ENCODE results near the gene LHFPL3. TPM values are rescaled to one million over a fixed set of nuclear protein-coding genes. Genes with fewer than 3 reads are reported as not detected.

LHFPL3 gene
- total RNA-seq, 1 experiment from 2014 or later, result not detected

DNA sequence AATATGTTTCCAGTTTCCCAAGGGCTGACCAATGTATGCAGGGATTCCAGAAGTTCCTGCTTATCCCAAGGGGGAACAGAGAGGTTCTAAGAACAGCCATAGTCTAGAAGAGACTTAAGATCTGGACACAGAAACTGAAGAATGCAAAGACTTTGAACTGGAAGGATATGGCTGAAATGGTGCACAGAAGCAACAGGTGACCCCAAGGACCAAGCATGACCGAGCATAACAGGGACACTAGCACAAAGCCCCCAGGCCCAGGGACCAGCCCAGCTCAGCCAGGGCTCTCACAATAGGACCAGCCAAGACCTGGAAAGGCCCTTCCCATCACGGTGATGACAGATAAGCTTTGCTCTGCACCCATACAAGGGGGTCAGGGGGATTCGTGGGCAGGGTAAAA is 472.6 kb downstream of the LHFPL3 start:
- H3K4me1 Mint-ChIP-seq, result peaks cover 4% of the 10 kb centered on the region in 2 experiments
- H3K4me2 ChIP-seq (ENCODE audit: insufficient read depth, insufficient read length, low read length), result no peak overlapping the region
- no peak overlapping the region for H3K56ac ChIP-seq (ENCODE audit: insufficient read length, low read depth, low read length)
- no peak overlapping the region for H3T11ph ChIP-seq (ENCODE audit: low read length)
- H3K27ac ChIP-seq (ENCODE audit: insufficient read length, low read depth, low read length), result no peak overlapping the region
- H3K4ac ChIP-seq (ENCODE audit: low read depth, low read length), result no peak overlapping the region
- no peaks in the 10 kb centered on the region for H3K9me3 Mint-ChIP-seq
- H3K18ac ChIP-seq (ENCODE audit: insufficient read length, low read depth, low read length), result no peak overlapping the region
- H3K4me3 Mint-ChIP-seq, result no peak overlapping the region
- H4K91ac ChIP-seq (ENCODE audit: insufficient read length, low read depth, low read length), result no peak overlapping the region
- no peaks in the 10 kb centered on the region for H4K20me1 ChIP-seq (ENCODE audit: control insufficient read depth, insufficient read depth, insufficient read length)
- H3K36me3 Mint-ChIP-seq (ENCODE audit: insufficient read depth in 1 of 3, low read depth in 3 of 3), result no peaks in the 10 kb centered on the region
- H3K23ac ChIP-seq (ENCODE audit: insufficient read length, low read depth, low read length), result no peak overlapping the region
- H2BK120ac ChIP-seq (ENCODE audit: low read depth, low read length, poor library complexity, severe bottlenecking), result no peak overlapping the region
- H3K27me3 Mint-ChIP-seq (ENCODE audit: low read depth), result peaks cover 6% of the 10 kb centered on the region
- no peak overlapping the region for H3K9ac ChIP-seq (ENCODE audit: extremely low read depth, insufficient read length, low read length)
- H2BK20ac ChIP-seq (ENCODE audit: low read depth, low read length, poor library complexity, severe bottlenecking), result no peak overlapping the region
- TF ChIP-seq CTCF (conservative IDR thresholded peaks at IDR 0.05), result no peak
- DNase-seq, result no peak
- H3K79me1 ChIP-seq (ENCODE audit: insufficient read depth, low read depth, low read length, poor library complexity, severe bottlenecking), result no peaks in the 10 kb centered on the region
- no peak overlapping the region for H2BK12ac ChIP-seq (ENCODE audit: insufficient read length, low read depth, low read length)
- H2BK15ac ChIP-seq (ENCODE audit: low read depth, low read length), result no peak overlapping the region
- H2AK5ac ChIP-seq (ENCODE audit: insufficient read length, low read length), result no peak overlapping the region
- no peaks in the 10 kb centered on the region for H3K4me1 ChIP-seq (ENCODE audit: insufficient read depth, low read length)
- H2BK5ac ChIP-seq (ENCODE audit: insufficient read length, low read length), result no peak overlapping the region
- H3K23me2 ChIP-seq (ENCODE audit: insufficient read length, low read depth, low read length, poor library complexity, severe bottlenecking), result no peaks in the 10 kb centered on the region
- H3K27me3 ChIP-seq (ENCODE audit: insufficient read depth, low read length), result no peaks in the 10 kb centered on the region
- no peaks in the 10 kb centered on the region for H3K9me3 ChIP-seq (ENCODE audit: control insufficient read depth, low read depth, low read length)
- no CpG with 5 or more reads among the region's 3 CpGs for WGBS (ENCODE audit: extremely low coverage, insufficient read length, low lambda C conversion rate)
- H4K5ac ChIP-seq (ENCODE audit: insufficient read length, low read depth, low read length), result no peak overlapping the region
- H3K14ac ChIP-seq (ENCODE audit: insufficient read depth, low read length), result no peak overlapping the region
- no peak overlapping the region for H2AFZ ChIP-seq (ENCODE audit: low read length)
- H3K27ac Mint-ChIP-seq, result no peak overlapping the region
- no peaks in the 10 kb centered on the region for H3K79me2 ChIP-seq (ENCODE audit: insufficient read depth, low read length)
- H4K8ac ChIP-seq (replicated peaks; ENCODE audit: insufficient read length, low read depth, low read length), result no peak overlapping the region
